Liver (tissue), 9 donors: ENCODE measurements around the gene LPCAT1. TPM values are rescaled to one million over a fixed set of nuclear protein-coding genes. Genes with fewer than 3 reads are reported as not detected.

ENCODE experiments used
- DNase-seq: peaks from one replicate; pipeline ENCODE4 v3.0.0-alpha.2; 2017; ENCODE audit warnings: low spot score
- H3K27ac ChIP-seq, 2 donors: one replicate each; pipeline ENCODE4 v1.7.0; 2013; ENCODE audit warnings: inconsistent platforms in 2 of 2, low read length in 2 of 2, control low read depth in 1 of 2, low read depth in 1 of 2, mild to moderate bottlenecking in 1 of 2
- H3K27me3 ChIP-seq, 4 donors: one replicate each; pipeline versions ENCODE4 v1.6.1 to v1.7.0; 2013; ENCODE audit warnings: low read length in 3 of 4, inconsistent platforms in 1 of 4, mild to moderate bottlenecking in 1 of 4, moderate library complexity in 1 of 4; ENCODE audit not compliant: control insufficient read depth in 4 of 4, insufficient read depth in 4 of 4
- H3K36me3 ChIP-seq, 4 donors: one replicate each; pipeline versions ENCODE4 v1.6.1 to v1.7.0; 2013; ENCODE audit warnings: low read length in 3 of 4, mild to moderate bottlenecking in 3 of 4, low read depth in 1 of 4, moderate library complexity in 1 of 4; ENCODE audit not compliant: control insufficient read depth in 4 of 4, insufficient read depth in 3 of 4
- H3K4me1 ChIP-seq, 4 donors: one replicate each; pipeline versions ENCODE4 v1.6.1 to v1.7.0; 2013; ENCODE audit warnings: low read length in 3 of 4, mild to moderate bottlenecking in 3 of 4, moderate library complexity in 1 of 4; ENCODE audit not compliant: control insufficient read depth in 4 of 4, insufficient read depth in 4 of 4
- H3K4me3 ChIP-seq, 3 donors: one replicate each; pipeline versions ENCODE4 v1.6.1 to v1.7.0; 2013; ENCODE audit warnings: low read length in 3 of 3, control low read depth in 1 of 3, low read depth in 1 of 3, mild to moderate bottlenecking in 1 of 3
- H3K9ac ChIP-seq, 2 donors: one replicate each; pipeline ENCODE4 v1.7.0; 2013; ENCODE audit warnings: low read length in 2 of 2, mild to moderate bottlenecking in 2 of 2, moderate library complexity in 2 of 2, control low read depth in 1 of 2, low read depth in 1 of 2
- H3K9me3 ChIP-seq, 4 donors: one replicate each; pipeline versions ENCODE4 v1.6.1 to v1.7.0; 2013; ENCODE audit warnings: low read length in 3 of 4; ENCODE audit not compliant: control insufficient read depth in 4 of 4
- ATF3 ChIP-seq: IDR thresholded peaks from 2 replicates; pipeline ENCODE4 v1.6.1; 2016; ENCODE audit warnings: antibody characterized with exemption
- CTCF ChIP-seq: fragments of 150-350 bp; IDR thresholded peaks from 2 replicates; pipeline ENCODE4 v1.5.1; 2017; ENCODE audit warnings: improper control_type of control experiment, low read depth, low read length; ENCODE audit not compliant: missing input control
- EGR1 ChIP-seq, 2 donors: IDR thresholded peaks; 2 replicates each; pipeline ENCODE4 v1.6.1; 2016 to 2018; ENCODE audit warnings: antibody characterized with exemption in 2 of 2, low read depth in 2 of 2
- FOXA1 ChIP-seq: IDR thresholded peaks from 2 replicates; pipeline ENCODE4 v1.6.1; 2016; ENCODE audit warnings: antibody characterized with exemption
- FOXA2 ChIP-seq: IDR thresholded peaks from 2 replicates; pipeline ENCODE4 v1.6.1; 2016; ENCODE audit warnings: antibody characterized with exemption
- GABPA ChIP-seq, 2 donors: IDR thresholded peaks in 1 of 2; conservative IDR thresholded peaks in 1 of 2; 2 replicates each; pipeline ENCODE4 v1.6.1; 2016; ENCODE audit warnings: antibody characterized with exemption in 2 of 2, mild to moderate bottlenecking in 1 of 2, moderate library complexity in 1 of 2
- HNF4A ChIP-seq, 2 donors: conservative IDR thresholded peaks; 2 replicates each; pipeline ENCODE4 v1.6.1; 2016; ENCODE audit warnings: antibody characterized with exemption in 2 of 2, mild to moderate bottlenecking in 2 of 2
- HNF4G ChIP-seq: IDR thresholded peaks from 2 replicates; pipeline ENCODE4 v1.6.1; 2016; ENCODE audit warnings: antibody characterized with exemption
- JUND ChIP-seq, 2 donors: IDR thresholded peaks; 2 replicates each; pipeline ENCODE4 v1.6.1; 2016; ENCODE audit warnings: antibody characterized with exemption in 2 of 2
- MAX ChIP-seq: IDR thresholded peaks from 2 replicates; pipeline ENCODE4 v1.6.1; 2016; ENCODE audit warnings: antibody characterized with exemption
- NR2F2 ChIP-seq: IDR thresholded peaks from 2 replicates; pipeline ENCODE4 v1.6.1; 2016; ENCODE audit warnings: antibody characterized with exemption
- RAD21 ChIP-seq, 2 donors: IDR thresholded peaks; 2 replicates each; pipeline ENCODE4 v1.6.1; 2016; ENCODE audit warnings: antibody characterized with exemption in 2 of 2, mild to moderate bottlenecking in 2 of 2
- REST ChIP-seq: IDR thresholded peaks from 2 replicates; pipeline ENCODE4 v1.6.1; 2016; ENCODE audit warnings: antibody characterized with exemption, mild to moderate bottlenecking
- RXRA ChIP-seq, 2 donors: IDR thresholded peaks; 2 replicates each; pipeline ENCODE4 v1.6.1; 2017 to 2018; ENCODE audit warnings: antibody characterized with exemption in 2 of 2, mild to moderate bottlenecking in 1 of 2
- SP1 ChIP-seq: IDR thresholded peaks from 2 replicates; pipeline ENCODE4 v1.6.1; 2018; ENCODE audit warnings: antibody characterized with exemption, mild to moderate bottlenecking
- TAF1 ChIP-seq: conservative IDR thresholded peaks from 2 replicates; pipeline ENCODE4 v1.6.1; 2016; ENCODE audit warnings: antibody characterized with exemption, mild to moderate bottlenecking
- YY1 ChIP-seq: IDR thresholded peaks from 2 replicates; pipeline ENCODE4 v1.6.1; 2016; ENCODE audit warnings: antibody characterized with exemption, mild to moderate bottlenecking
- ZBTB33 ChIP-seq: IDR thresholded peaks from 2 replicates; pipeline ENCODE4 v1.6.1; 2016; ENCODE audit warnings: antibody characterized with exemption
- WGBS: extraction: QIAGEN DNeasy Blood & Tissue Kit; methylation state at CpG from one replicate; pipeline ENCODE4 v1.1.7; 2013; 5-methylcytosine and 5-hydroxymethylcytosine counted together
- polyA plus RNA-seq, 2 donors: library from polyadenylated mRNA; stranded (reverse) in 1 of 2; unstranded in 1 of 2; fragments of 200-250 nt in 1 of 2; fragments of >200 nt in 1 of 2; fragmentation: Nextera tagmentation in 1 of 2; extraction: Ambion mirVana in 1 of 2; gene quantifications; one replicate each; pipeline versions ENCODE4 v1.2.1 to v1.2.3, GENCODE V29; 2013 to 2015
- total RNA-seq, 2 donors: library from RNA; depleted of rRNA; stranded (reverse); fragments of >200 nt; gene quantifications; one replicate each; pipeline ENCODE4 v1.2.3, GENCODE V29; 2014
- donor health status: healthy.
- donor health status: healthy.
- donor health status: healthy.
- donor health status: healthy.
- donor health status: healthy.

The LPCAT1 gene
- total and polyA plus RNA-seq, 4 donors, result 1.5 to 12.8 (median 9.9) TPM

GRCh38 chr5:1563617-1564181 is 39.9 kb upstream of the LPCAT1 start:
- H3K27ac ChIP-seq, result no peak overlapping the region
- TF ChIP-seq YY1 (no peak), RXRA (IDR thresholded peaks at IDR 0.05) (no peak), SP1 (no peak), NR2F2 (no peak), CTCF (no peak), TAF1 (no peak), FOXA2 (no peak), RAD21 (IDR thresholded peaks at IDR 0.05) (no peak), ZBTB33 (no peak), HNF4A (conservative IDR thresholded peaks at IDR 0.05) (no peak), REST (no peak), EGR1 (IDR thresholded peaks at IDR 0.05; ENCODE audit: low read depth in 2 of 2) (no peak), FOXA1 (no peak), JUND (IDR thresholded peaks at IDR 0.05) (no peak), GABPA (IDR thresholded peaks at IDR 0.05 in 1 of 2, conservative IDR thresholded peaks at IDR 0.05 in 1 of 2) (no peak), HNF4G (no peak), MAX (no peak), ATF3 (no peak)
- no peaks in the 10 kb centered on the region for H3K36me3 ChIP-seq
- no peaks in the 10 kb centered on the region for H3K27me3 ChIP-seq
- no peak for DNase-seq
- H3K9ac ChIP-seq, result no peak overlapping the region
- WGBS, result 81% methylated on average over 7 of the region's 7 CpGs
- no peaks in the 10 kb centered on the region for H3K9me3 ChIP-seq
- peaks cover 4 to 13% (median 11%) of the 10 kb centered on the region in 4 donors for H3K4me1 ChIP-seq
- H3K4me3 ChIP-seq, result no peak overlapping the region
